CD1c-positive myeloid dendritic cell (primary cell): Measurements from ENCODE around the gene ZFPM1.
"Not testable (repeated sequence)": the region's sequence is repeated elsewhere in the genome, so short reads cannot be mapped to it uniquely, and the experiment has no call there.

Source experiments
- DNase-seq: peaks from one replicate; pipeline ENCODE4 v3.0.0-alpha.2; 2016; ENCODE audit errors: extremely low spot score

ZFPM1 gene

DNA sequence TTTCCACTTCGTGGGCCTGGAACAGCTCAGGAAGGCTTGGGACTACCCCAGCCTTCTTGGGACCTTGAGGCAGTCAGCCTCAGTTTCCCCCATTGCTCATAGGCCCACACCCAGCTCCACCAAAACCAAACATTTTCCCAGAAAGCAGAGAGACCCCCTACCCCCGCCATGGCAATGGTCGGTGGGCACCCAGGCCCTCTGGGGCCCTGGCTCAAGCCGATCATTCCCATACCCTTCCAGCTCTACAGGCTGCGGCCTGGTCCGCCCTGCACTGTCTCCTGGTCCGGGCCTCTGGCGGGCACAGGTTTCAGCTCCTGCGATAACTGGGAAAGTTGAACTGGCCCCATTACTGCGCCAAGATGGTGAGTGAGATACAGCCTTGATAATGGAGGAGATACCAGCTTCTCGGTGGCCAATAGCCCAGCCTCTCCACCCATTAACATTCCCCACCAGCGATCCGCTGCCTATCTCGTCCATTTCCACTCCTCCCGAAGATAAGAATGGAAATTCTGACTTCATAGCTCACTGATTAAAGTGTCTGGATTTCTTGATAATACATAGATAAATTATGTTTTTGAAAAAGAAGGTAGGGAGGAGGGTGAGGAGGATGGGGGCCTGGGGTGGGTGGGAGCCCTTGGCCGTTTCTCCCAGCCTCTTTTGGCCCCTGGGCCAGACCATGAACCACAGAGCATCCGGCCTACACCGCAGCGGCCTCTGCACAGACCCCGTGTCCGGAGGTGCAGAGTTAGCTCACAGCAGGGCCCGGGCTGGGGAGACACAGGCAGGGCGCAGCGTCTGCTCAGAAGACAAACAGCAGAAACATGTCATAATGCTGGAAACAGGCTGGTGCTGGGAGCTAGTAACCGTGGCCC is 11.6 kb downstream of the ZFPM1 start:
- DNase-seq, result no peak

DNA sequence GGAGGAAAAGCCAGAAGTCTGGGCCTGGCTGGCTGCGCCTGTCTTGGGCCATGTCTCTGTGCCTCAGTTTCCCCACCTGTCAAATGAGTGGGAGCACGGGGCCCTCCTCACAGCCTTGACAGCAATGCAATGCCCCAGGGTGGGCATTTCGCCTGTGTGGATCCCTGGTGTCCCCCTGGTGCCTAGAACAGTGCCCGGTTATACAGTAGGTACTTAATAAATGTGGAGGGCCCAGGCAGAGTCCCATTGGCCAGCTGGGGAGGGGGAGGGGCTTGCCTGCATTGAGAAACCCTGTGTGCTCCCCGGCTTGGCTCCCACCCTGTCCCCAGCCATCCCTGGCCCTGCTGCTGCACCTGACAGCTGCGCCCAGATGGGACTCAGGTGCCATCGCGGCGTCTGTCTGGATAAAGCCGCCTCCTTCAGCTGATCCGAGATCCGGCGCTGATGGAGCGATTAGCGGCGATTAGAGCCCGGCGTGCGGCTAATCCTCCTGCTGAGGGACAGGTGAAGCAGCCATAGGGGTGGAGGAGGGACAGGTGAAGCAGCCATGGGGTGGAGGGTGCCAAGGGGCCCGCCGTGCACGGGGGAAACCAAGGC is 12.4 kb downstream of the ZFPM1 start:
- no peak for DNase-seq

DNA sequence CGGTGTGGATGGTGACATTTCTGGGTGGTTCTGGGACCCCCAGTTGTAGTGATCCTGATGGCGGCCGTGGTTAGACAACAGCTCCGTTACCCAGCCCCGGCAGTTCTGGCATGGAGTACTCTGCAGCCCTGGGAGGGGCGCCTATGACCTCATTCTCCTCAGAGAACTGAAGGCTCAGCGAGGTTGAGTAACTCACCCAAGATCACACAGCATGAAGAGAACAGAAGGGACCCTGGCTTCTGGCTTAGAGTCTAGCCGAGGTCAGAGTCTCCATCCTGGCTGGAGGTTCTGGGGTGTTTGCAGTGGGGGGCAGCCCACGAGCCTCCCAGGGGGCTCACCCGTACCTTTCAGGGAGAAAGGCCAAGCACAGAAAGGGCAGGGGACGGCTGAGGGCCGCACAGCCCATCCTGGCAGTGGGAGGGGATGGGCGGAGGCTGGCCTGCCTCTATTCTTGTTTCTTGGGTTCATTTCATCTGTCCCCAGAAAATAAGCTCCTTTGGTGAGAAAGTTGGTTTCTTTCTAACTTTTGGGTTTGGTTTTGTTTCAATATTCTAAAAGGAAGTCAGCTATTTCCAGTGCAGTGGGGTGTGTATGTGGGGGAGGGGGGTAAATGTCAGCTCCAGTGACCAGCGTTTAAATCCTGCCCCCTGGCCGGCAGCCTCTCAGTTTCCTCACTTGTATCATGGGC is 13.2 kb downstream of the ZFPM1 start:
- no peak for DNase-seq

DNA sequence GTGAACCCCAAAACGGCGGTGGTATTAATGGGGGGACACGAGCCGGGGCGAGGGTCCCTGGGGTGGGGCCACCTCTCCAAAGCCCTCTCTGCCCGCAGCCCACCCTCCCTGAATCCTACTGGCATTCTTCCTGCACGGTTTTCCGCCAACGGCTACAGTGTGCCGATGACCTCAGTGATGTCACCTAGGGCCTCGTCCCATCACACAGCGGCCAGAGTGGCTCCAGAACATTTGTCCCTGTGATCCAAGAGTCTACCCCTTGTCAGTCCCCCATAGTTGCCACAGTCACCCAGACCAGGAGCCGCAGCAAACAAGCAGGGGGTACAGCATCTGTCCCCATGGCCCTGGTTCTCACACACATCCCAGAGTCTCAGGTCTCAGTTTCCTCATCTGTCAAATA is 13.9 kb downstream of the ZFPM1 start:
- DNase-seq, result no peak

DNA sequence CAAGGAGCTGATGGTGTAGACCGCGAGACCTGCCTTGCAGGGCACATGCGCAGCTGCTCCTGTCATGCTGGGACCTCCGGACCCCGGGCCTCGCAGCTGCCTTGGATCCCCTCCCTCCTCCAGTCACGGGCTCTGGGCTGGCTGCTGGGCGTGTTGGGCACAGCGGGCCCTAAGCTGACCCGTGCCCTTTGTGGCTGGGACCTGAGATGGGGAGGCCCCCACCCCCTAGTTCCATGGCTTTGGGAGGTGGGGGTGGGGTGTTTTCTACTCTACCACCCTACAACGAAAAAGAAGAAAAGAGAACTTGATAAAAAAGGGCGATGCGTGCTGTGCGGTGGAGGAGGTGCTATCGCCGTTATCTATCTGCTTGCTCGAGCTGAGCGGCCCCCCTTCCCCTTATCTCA is 14.5 kb downstream of the ZFPM1 start:
- DNase-seq, result no peak

DNA sequence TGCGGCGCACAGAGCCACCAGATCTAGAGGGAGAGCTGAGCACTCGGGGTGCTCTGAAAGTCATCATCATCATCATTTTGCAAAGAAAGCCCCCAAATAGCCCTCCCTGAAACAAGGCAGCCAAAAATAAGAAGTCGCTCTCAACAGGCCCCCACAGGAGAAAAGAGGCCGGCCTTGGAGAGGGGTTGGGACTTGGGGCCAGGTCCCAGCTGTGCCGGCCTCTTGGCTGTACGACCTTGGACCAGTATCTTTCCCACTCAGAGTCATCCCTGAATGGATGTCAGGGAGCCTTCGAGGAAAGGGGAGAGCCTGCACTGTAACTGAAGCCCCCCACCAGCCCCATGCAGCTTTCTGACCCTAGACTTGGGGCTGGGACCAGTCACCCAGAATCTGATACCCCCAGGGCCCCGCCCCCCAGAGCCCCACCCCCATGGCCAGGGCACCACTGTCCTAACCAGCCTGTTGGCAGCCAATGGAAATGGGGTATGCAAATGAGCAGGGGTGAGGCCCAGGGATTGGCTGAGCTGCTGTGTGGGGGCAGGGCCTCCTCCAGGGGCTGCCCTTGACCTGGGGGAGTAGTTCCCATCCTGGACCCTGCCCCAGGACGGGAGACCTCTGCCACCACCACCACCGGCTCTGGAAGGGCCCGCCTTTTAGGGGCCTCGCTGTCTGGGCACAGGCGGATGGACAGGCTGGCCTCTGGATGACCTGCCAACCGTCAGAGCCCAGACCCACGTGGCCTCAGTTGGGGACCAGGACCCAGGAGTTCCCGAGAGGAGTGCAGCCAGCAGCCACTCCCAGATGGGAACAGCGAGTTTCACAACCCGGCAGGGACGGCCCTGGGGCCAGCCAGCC is 15.4 kb downstream of the ZFPM1 start:
- DNase-seq, result peak; percentile 23

DNA sequence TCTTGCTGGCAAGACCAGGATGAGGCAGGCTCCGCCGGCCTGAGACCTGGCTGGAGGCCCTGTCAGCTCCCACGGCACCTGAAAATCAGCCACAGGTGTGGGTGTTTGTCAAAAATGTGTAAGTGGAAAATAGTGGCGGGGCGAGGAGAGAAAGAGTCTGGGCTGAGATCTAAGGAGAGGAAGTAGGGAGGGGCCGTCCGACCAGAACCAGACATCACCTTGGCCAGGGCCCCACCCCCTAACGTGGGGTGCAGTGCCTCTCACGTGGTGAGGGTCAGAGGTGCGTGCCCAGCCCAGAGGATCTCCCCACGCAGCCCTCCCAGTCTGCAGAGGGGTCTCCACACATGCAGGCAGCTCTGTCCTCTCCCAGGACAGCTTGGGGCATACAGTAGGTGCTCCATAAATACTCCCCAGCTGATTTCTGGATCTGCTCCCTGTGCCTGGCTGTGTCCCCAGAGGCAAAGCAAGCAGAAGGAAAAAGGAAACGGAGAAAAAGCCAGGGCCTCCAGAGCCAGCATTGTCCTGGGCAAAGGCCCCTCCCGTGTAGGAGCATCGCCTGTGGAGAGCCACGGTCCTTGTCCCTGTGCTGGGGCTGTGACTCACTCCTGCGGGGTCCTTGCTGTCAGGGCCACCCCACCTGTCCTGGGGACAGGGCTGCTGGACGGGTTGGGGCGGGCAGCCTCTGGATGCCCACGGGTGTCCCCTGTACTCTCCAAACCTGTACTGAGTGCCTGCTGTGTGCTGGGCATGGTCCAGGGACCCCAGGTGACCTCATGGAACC is 16.7 kb downstream of the ZFPM1 start:
- DNase-seq, result no peak

DNA sequence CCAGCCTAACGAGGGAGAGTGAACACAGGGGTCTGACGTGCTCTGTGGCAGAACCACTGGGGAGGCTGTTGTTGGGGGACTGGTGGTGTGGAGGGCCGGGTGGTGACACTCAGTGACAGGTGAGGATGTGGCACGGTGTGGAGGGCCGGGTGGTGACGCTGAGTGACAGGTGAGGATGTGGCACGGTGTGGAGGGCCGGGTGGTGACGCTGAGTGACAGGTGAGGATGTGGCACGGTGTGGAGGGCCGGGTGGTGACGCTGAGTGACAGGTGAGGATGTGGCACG is 17.3 kb downstream of the ZFPM1 start:
- not testable (repeated sequence) for DNase-seq

DNA sequence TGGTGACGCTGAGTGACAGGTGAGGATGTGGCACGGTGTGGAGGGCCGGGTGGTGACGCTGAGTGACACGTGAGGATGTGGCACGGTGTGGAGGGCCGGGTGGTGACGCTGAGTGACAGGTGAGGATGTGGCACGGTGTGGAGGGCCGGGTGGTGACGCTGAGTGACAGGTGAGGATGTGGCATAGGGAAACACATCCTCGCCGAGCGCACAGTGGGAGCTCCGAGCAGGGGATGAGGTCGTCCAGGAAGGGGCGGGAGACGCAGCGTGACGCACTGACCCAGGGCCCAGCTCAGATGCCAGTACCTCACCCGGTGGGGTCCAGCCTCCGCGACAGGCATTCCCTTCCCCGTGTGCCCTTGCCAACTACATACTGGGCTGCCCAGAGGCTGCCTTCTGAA is 17.6 kb downstream of the ZFPM1 start:
- DNase-seq, result not testable (repeated sequence)

DNA sequence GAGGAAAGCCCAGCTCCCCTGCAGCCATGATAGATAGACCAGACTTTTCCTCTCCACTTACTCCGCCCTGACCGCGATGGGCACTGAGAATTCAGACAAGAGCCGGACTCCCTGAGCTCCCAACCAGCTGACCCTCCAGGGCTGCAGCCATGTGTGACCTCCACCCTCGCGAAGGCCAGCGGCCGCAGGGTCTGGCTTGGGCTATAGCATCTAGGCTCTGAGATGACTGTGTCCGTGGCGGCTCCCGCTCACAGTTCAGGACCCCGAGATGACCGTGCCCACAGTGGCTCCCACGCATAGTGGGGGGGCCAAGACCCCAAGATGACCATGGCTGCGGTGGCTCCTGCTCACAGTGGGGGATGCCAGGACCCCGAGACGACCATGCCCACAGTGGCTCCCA is 18.0 kb downstream of the ZFPM1 start:
- DNase-seq, result no peak

DNA sequence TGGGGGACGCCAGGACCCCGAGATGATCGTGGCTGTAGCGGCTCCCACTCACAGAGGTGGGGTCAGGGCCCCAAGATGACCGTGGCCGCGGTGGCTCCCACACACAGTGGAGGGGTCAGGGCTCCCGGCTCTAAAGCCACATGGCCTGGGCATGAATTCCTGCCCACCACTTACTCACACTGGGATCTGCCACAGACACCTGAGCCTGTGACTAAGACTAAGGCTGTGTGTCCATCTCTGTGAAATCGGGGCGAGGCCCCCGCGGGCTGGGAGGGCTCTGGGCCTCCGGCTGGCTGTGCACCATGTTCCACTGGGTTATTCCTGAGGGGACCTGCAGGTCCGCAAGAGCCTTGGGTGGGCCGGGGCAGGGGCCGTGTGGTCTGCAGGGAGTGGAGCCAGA is 18.5 kb downstream of the ZFPM1 start:
- no peak for DNase-seq

DNA sequence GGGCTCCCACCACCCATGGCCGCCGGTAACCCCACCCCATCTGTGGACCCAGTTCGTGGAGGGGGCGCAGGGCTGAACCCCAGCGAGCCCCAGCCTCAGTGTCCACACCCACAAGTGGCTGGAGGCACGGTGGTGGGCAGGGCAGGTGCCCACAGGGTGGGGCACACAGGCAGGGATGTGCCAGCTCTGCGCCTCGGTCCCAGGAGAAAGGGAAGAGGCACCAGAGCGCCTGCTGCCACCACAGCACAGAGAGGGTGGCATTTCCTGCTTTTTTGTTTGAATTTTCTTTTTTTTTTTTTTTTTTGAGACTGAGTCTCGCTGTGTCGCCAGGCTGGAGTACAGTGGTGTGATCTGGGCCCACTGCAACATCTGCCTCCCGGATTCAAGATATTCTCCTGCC is 19.0 kb downstream of the ZFPM1 start:
- DNase-seq, result no peak

DNA sequence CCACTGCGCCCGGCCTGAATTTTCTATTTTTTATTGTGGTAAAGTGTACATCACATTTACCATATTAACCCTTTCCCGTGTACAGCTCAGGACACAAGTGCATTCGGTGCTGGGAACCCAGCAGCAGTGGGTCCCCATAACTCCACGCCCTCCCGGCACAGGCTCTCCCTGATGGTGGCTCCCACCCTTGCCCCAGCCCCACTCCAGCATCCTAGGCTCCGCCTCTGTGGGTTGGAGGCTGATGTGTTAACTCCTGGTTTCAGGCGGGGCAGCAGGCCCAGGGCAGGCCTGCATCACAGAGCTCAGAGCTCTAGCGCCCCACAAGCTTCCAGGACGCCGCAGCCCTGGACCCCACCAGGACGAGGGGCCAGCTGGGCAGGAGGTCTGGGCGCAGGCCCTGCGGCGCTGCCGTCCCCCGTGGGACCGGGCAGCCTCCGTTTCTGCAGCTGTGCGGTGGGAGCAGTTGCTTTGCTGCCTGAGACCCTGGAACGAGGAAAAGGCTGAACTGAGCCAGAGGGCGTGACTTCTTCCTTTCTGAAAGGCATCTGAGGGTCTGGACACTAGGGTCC is 19.6 kb downstream of the ZFPM1 start:
- DNase-seq, result no peak

DNA sequence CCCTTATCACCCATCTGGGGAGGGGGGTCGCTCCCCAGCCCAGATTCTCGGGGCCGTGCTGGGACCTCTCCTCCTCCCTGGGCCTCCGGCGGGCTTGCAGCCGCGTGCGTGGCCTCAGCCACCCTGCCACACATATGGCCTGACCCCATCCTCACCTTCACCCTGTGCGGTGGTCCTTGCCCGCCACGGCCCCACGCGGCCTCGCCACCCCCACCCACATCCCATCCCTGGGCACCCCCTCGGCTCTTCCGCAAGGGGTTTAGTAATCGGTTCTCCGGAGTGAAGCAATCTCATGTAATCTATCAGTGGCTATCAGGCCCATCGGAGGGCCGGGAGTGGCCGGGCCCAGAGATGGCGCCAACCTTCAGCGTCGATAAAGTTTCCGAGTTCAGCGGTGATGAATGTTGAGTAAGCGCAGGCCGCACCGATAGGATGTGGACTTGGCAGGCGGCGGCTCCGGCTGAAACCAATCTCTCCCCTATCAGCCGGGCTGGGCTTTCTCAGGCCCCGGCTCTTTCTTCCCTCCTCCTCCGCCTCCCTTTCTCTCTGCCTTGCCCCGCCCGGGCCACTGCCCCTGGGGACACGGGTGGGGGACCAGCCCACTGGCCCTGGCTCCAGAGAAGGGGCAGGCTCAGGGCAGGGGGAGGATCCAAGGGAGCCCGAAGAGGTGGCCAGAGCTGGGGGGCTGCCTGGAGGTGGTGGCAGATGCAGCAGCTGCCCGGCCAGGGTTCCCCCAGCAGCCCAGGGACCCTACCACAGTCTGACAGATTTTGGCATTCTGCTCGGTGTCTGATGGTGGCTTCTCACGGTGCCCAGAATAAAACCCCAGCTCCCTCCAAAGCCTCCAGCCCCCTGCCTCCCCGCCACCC is 20.8 kb downstream of the ZFPM1 start:
- no peak for DNase-seq

DNA sequence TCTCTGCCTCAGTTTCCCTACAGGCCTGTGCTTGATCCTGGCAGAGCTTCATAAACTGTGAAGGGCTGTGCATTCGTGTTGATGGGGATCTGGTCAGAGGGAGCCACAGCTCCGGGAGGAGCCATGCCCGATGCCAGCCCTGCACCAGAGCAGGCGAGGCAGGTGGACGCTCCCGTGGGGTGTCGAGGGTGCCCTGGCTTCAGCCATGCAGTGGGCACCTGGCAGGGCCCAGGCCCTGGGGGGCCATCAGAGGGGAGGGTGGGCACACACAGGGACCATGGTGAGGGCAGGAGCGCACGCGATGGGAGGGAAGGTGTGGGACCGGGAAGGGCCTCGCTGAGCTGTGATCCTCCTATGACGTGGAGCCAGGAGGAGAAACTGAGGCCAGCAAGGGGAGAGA is 22.0 kb downstream of the ZFPM1 start:
- DNase-seq, result no peak

DNA sequence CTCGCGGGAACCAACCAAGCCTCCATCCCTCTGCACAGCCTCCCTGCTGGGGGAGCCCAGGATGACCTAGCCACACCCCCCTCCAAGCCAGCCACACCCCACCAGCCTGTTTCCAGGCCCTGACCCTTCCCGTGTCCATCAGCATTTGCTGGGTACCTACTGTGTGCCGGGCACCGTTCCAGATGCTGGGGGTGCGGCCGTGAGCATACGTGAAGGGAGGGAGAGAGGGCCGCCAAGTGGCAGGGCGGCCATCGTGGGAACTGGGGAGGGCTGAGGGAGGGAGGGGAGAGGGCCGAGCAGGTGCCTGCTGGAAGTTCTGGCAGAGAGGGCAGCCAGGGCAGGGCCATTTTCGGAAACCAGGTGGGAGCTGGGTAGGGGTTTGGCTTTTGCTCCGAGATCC is 23.1 kb downstream of the ZFPM1 start:
- no peak for DNase-seq

DNA sequence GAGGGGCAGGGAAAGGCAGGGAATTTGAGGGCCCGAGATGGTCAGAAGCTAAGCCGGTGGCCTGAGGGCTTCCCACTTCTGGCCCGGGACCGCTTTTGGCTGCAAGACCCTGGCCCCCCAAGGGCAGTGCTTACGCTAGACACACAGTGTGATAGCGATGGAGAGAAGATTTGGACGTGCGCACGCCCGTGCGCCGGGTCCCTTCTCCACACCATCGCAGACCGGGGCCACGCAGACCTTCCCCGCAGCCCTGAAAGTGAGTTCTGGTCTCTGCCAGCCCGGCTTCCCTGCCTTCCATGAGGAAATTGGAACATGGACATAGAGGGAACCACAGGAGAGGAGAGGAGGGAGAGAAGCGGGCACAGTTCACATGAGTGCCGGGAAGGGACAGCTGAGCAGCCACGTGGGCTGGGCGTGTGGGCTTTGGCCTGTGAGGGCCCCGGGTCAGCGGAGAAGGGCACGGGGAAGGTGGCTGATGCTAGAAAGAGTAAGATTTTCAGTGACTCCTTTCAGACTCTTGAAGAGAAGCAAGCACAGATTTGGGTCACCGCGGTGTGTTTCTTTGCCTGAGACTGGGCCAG is 23.8 kb downstream of the ZFPM1 start:
- no peak for DNase-seq

DNA sequence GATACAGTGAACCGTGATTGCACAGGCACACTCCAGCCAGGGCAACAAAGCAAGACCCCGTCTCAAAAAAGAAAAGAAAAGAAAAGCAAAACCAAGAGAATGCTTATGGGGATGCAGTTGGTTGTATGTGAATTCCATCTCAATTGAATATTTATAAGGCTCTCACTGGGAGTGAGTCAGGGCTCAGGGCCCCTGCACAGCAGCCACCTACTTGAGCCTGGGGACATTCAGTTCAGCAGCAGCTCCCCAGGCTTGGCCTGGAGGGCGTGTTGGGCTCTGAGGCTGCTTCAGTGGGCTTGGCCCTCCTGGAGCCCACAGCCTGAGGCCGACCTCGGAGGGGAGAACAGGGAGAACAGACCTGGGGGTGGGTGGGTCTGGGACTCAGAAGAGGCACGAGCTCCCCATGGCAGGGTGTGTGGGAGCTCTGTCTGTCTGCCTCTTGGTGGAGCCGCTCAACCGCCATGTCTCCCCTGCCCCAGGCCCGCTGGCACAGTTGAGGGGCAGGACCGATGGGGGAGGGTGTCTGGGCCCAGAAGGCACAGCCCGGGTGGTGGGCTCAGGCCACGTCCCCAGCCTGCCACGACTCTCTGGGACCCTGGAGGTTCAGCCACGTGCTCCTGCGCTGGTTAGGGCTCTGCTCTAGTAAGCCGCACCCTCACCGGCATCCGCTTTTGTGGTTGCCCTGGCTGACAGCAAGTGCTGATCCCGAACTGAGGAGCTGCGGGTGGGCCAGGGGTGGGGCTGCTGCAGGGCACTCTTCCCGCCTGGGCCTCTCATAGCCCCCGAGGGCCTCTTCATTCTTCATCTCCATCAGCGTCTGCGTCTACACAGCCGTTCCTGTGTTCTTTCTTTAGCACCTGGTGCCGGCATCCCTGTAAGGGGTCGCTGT is 24.8 kb downstream of the ZFPM1 start:
- DNase-seq, result no peak
